ENCODE data around the gene FCHO2. TPM values are rescaled to one million over a fixed set of nuclear protein-coding genes. Genes with fewer than 3 reads are reported as not detected.
A peak's percentile ranks its signal among the peaks of the same experiment; 100 is the strongest.
"Not testable (repeated sequence)": the region's sequence is repeated elsewhere in the genome, so short reads cannot be mapped to it uniquely, and the experiment has no call there.

The FCHO2 gene
- total and polyA plus RNA-seq, 11 donors, result 7.0 to 35.3 (median 15.5) TPM

GRCh38 chr5:72920690-72921502, 34.9 kb upstream of the FCHO2 start:
- Histone ChIP-seq H3K9me3 (no peaks in the 10 kb centered on the region), H3K36me3 (no peaks in the 10 kb centered on the region), H3K27me3 (no peaks in the 10 kb centered on the region), H3K27ac (no peak overlapping the region), H3K4me1 (peaks cover 0 to 3% (median 0%) of the 10 kb centered on the region in 12 donors), H3K4me3 (no peak overlapping the region)
- 23 to 26% (median 25%) methylated on average over 4 of the region's 4 CpGs for WGBS, 4 donors
- intact Hi-C loops (cut with DNase I), result no loop called here
- TF ChIP-seq CTCF (IDR thresholded peaks at IDR 0.05) (peak in 10 of 12 donors; percentile 7 to 50 (median 33)), POLR2A (IDR thresholded peaks at IDR 0.05) (no peak)
- ATAC-seq (no peak), DNase-seq (no peak)

GRCh38 chr5:72921886-72922285, 34.0 kb upstream of the FCHO2 start:
- ATAC-seq (no peak), DNase-seq (no peak)
- Histone ChIP-seq H3K27me3 (no peaks in the 10 kb centered on the region), H3K27ac (no peak overlapping the region), H3K4me3 (no peak overlapping the region), H3K36me3 (no peaks in the 10 kb centered on the region), H3K4me1 (peaks cover 0 to 3% (median 0%) of the 10 kb centered on the region in 12 donors), H3K9me3 (no peaks in the 10 kb centered on the region)
- 88 to 92% (median 88%) methylated on average over 2 of the region's 2 CpGs for WGBS, 4 donors
- intact Hi-C loops (cut with DNase I), result no loop called here
- TF ChIP-seq POLR2A (IDR thresholded peaks at IDR 0.05), result no peak
- TF ChIP-seq CTCF (IDR thresholded peaks at IDR 0.05), result no peak

- Histone ChIP-seq H3K4me1 (peaks cover 0 to 3% (median 0%) of the 10 kb centered on the region in 12 donors), H3K4me3 (no peak overlapping the region), H3K27ac (no peak overlapping the region), H3K36me3 (no peaks in the 10 kb centered on the region), H3K27me3 (no peaks in the 10 kb centered on the region), H3K9me3 (no peaks in the 10 kb centered on the region)
- 69 to 86% (median 77%) methylated on average over 1 of the region's 1 CpG for WGBS, 4 donors
- ATAC-seq, result no peak
- intact Hi-C loops (cut with DNase I), result no loop called here
- no peak for TF ChIP-seq CTCF (IDR thresholded peaks at IDR 0.05)
- no peak for TF ChIP-seq POLR2A (IDR thresholded peaks at IDR 0.05)
- no peak for DNase-seq
These were observed 33.4 kb upstream of the FCHO2 start for GRCh38 chr5:72922422-72922821.

- Histone ChIP-seq H3K4me3 (no peak overlapping the region), H3K36me3 (no peaks in the 10 kb centered on the region), H3K27me3 (no peaks in the 10 kb centered on the region), H3K4me1 (peaks cover 0 to 3% (median 0%) of the 10 kb centered on the region in 12 donors), H3K9me3 (no peaks in the 10 kb centered on the region), H3K27ac (no peak overlapping the region)
- DNase-seq (no peak), ATAC-seq (no peak)
- intact Hi-C loops (cut with DNase I), result no loop called here
- TF ChIP-seq POLR2A (IDR thresholded peaks at IDR 0.05) (no peak), CTCF (IDR thresholded peaks at IDR 0.05) (no peak)
- 94 to 96% (median 95%) methylated on average over 24 to 33 of the region's 33 CpGs for WGBS, 4 donors
These were observed 30.4 kb upstream of the FCHO2 start for GRCh38 chr5:72925336-72926010.

GRCh38 chr5:72932686-72933085, 23.2 kb upstream of the FCHO2 start:
- intact Hi-C loops (cut with DNase I); H3K36me3 ChIP-seq; H3K9me3 ChIP-seq; H3K27me3 ChIP-seq; H3K4me3 ChIP-seq; H3K27ac ChIP-seq; ATAC-seq; DNase-seq: not testable (repeated sequence)
- H3K4me1 ChIP-seq, result peaks cover 0 to 13% (median under 1%) of the 10 kb centered on the region in 12 donors
- 92 to 100% (median 96%) methylated on average over 2 of the region's 2 CpGs for WGBS, 4 donors

- peaks cover 0 to 38% (median 7%) of the 10 kb centered on the region in 12 donors for H3K4me1 ChIP-seq
- H3K36me3 ChIP-seq; H3K9me3 ChIP-seq; ATAC-seq; DNase-seq; H3K4me3 ChIP-seq; H3K27me3 ChIP-seq; intact Hi-C loops (cut with DNase I); H3K27ac ChIP-seq: not testable (repeated sequence)
- 92 to 97% (median 95%) methylated on average over 21 to 32 of the region's 32 CpGs for WGBS, 4 donors
These were observed 20.7 kb upstream of the FCHO2 start for GRCh38 chr5:72934953-72935725.

Measured in heart left ventricle (tissue), 16 donors.